Mesenteric fat pad (tissue), 1 donor: ENCODE data around the gene ZMYM1. TPM values are rescaled to one million over a fixed set of nuclear protein-coding genes. Genes with fewer than 3 reads are reported as not detected.
A peak's percentile ranks its signal among the peaks of the same experiment; 100 is the strongest.
"Not testable (repeated sequence)": the region's sequence is repeated elsewhere in the genome, so short reads cannot be mapped to it uniquely, and the experiment has no call there.

Experiments used
- DNase-seq: peaks from one replicate; pipeline ENCODE4 v3.0.0-alpha.2; 2020; ENCODE audit warnings: low spot score
- long read RNA-seq: library from polyadenylated mRNA; unstranded; transcript quantifications from one replicate; pipeline ENCODE4 v2.0.0, GENCODE V29; 2020
- total RNA-seq: library from RNA; stranded (reverse); fragmentation: NEBNext Ultra II Directional; extraction: Animal tissue kit (Norgen Biotek cat#: 25700); gene quantifications from one replicate; pipeline ENCODE4 v1.2.1, GENCODE V29; 2021
- donor health status: DM: yes; HTN: yes; CAD: no.

Gene ZMYM1
- 9.5 TPM for total RNA-seq
- long read RNA-seq, full-length matches to known transcripts, result 3 of 9 reads
- long read RNA-seq, partial matches to known transcripts, result 4 of 9 reads
- long read RNA-seq, other reads (novel, unspliced or antisense), result 2 of 9 reads

DNA sequence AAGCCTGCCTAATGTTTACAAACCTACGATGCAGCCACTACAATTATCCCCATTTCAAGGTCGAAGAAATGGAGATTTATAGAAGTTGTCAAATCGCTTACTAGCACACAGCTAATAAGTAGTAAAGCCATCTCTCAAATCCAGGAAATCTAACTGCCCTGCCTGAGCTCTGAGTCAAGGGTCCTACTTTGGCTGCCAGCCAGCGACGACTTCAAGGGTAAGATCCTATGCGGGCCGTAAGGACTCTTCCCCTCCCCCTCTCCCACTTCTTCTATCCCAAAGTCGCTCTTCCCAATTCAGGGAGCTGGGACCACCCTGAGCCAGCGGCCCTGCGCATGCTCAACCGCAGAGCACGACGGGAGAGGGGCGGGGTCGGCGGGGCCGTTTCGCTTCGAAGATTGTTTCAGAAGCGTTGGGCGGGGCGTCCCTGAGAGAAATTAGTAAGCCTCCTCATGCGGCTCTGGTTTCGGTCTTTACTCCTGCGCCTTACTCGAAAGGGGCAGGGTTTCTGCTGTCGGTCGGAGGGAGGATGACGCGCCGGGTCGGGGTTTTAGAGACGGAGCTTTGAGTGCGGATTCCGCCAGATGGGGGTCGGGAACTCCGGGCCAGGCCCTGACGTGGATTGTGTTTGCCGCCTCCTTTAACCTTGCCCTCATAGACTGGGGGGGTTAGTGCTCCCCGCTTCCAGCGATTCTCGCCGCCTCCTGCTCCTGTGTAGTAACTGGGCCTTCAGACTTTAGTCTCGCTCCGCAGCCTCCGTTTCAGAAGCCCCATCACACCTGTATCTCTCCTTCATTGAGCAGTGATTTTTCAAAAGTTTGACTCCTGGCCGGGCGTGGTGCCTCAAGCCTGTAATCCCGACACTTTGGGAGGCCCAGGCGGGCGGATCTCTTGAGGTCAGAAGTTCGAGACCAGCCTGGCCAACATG, at the start of gene ZMYM1:
TSS of gene ZMYM1 (plus strand) at position 383 of the 928 bp plus-strand sequence. CDS start 14,603 bp downstream, outside the sequence.
- peak; percentile 94 for DNase-seq

GRCh38 chr1:35029761-35030160, 49.4 kb upstream of the ZMYM1 start:
- DNase-seq, result no peak

DNA sequence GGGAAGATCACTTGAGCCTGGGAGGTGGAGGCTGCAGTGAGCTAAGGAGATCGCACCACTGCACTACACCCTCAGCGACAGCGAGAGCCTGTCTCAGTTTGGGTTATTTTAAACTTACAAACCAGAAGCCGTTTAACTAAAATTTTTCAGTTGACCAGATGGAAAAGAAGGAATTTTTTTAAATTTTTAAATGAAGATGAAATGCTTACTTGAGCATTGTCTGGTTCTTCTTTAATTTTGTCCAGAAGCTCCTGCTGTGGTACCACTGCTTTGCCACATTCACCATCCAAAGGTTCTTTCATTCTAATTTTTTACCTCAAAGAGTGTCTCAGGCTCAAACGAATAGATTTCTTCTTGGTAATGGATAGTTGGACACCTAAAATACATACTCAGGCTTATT, 48.8 kb upstream of the ZMYM1 start:
- no peak for DNase-seq

DNA sequence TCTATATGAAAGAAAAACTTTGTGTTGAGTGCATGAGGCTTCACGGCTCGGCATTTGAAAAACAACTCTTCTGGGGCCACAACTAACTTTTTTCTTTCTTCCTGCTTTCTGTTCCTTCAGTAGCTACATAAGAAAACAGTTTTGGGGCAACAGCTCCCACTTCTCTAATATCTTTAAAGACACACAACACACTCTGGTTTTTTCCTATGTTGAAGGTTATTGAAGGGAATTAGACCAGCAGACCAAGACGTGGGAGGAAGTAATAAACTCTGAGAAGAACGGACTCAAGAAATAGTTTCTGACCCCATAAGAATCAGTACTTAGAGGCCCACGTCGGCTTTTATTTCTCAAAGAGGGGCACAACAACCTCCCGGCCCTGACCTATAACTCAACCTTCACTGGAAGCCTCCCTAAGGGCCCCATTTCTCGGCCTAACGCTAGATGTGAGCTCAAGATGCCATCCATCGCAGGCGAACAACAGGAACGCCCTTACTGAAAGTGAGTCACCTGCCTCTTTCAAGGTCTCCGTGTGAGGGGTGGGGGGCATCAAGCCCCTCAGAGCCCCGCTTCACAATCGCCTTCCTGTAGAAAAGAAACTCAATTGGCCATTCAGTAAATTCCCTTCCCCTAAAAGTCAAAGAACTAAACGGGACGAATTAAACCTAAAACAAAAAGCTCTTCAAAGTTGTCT, 48.3 kb upstream of the ZMYM1 start:
- no peak for DNase-seq

GRCh38 chr1:35032384-35032739, 46.8 kb upstream of the ZMYM1 start:
- DNase-seq, result no peak

GRCh38 chr1:35033346-35033745, 45.8 kb upstream of the ZMYM1 start:
- no peak for DNase-seq

DNA sequence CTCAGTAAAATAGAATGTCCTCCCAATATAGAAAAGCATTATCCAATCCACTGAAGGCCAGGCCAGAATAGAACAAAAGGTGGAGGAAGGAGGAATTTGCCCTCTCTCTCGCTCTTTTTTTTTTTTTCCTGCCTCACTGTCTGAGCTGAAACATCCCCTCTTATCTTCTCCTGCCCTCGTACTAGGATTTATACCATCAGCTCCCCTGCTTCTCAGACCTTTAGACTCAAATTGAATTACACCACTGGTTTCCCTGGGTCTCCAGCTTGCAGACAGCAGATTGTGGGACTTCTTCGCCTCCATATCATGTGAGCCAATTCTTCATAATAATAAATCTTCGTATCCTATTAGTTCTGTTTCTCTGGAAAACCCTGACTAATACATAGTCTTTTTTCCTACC, 42.6 kb upstream of the ZMYM1 start:
- no peak for DNase-seq

- no peak for DNase-seq
Observed at GRCh38 chr1:35037206-35037605, 42.0 kb upstream of the ZMYM1 start.

- DNase-seq, result no peak
Observed at GRCh38 chr1:35038723-35039122, 40.5 kb upstream of the ZMYM1 start.

- no peak for DNase-seq
Observed at GRCh38 chr1:35043498-35043897, 35.7 kb upstream of the ZMYM1 start.

DNA sequence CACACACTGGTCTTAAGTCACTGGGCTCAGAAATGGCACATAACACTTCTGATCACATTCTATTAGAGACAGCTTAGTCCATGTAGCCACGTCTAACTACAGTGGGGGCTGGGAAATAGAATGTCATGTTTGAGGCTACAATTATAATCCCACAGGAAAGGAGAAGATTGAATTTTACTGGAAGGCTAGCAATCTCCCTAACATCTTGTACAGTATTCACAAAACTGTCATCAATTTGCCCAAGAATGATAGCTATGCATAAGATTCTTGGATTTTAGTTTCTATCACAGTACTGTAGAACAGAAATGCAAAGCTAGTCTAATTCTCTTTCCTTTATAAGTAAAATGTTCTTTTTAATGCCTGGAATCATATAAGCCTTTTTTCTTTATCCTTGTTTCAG, 34.8 kb upstream of the ZMYM1 start:
- DNase-seq, result no peak

DNA sequence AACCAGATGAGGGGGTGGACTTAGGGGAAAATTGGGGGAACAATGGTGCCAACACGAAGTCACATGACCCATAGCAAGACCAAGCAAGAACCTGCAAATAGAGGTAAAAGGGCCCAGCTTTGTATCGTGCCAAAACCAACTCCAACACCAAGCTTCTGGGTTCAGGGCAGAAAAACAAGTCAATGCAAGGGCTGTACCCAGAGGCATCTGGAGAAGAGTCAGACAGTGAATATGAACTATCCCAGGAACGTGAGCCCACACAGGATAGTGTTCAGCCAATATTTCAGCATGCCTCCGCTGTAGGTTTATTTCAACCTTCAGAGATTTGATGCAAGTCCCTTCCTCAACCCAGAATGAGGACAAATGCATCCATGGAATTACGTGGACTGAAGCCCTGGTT, 32.5 kb upstream of the ZMYM1 start:
- no peak for DNase-seq

- no peak for DNase-seq
Observed at GRCh38 chr1:35047188-35047858, 31.9 kb upstream of the ZMYM1 start.

DNA sequence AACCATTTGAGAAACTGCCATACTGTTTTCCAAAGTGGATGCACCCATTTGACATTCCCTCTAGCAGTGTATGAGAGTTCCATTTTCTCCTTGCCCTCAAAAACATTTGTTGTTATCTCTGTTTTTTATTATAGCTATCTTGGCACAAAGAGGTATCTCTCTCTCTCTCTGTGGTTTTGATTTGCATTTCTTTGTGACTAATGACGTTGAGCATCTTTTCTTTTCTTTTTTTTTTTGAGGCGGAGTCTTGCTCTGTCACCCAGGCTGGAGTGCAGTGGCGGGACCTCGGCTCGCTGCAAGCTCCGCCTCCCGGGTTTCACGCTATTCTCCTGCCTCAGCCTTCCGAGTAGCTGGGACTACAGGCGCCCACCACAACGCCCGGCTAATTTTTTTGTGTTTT, 30.1 kb upstream of the ZMYM1 start:
- DNase-seq, result no peak

DNA sequence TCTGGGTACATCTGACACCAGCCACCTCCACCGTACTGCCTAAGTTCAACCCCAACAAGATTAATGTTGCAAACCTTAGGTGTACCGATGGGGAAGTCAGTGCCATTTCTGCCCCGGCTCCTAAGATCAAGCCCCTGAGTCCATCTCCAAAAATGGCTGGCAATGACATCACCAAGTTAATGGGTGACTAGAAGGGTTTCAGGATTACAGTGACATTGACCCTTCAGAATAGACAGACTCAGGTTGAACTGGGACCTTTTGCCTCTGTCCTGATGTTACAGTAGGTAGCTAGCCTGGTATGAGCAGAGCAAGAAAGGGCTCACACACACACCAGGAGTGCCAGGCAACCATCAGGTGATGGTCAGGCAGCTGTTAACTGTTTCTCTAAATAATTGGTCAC, 25.8 kb upstream of the ZMYM1 start:
- DNase-seq, result no peak

- not testable (repeated sequence) for DNase-seq
Observed at GRCh38 chr1:35054282-35054681, 24.9 kb upstream of the ZMYM1 start.

GRCh38 chr1:35058321-35058720, 20.9 kb upstream of the ZMYM1 start:
- not testable (repeated sequence) for DNase-seq

- DNase-seq, result no peak
Observed at GRCh38 chr1:35058988-35059387, 20.2 kb upstream of the ZMYM1 start.

DNA sequence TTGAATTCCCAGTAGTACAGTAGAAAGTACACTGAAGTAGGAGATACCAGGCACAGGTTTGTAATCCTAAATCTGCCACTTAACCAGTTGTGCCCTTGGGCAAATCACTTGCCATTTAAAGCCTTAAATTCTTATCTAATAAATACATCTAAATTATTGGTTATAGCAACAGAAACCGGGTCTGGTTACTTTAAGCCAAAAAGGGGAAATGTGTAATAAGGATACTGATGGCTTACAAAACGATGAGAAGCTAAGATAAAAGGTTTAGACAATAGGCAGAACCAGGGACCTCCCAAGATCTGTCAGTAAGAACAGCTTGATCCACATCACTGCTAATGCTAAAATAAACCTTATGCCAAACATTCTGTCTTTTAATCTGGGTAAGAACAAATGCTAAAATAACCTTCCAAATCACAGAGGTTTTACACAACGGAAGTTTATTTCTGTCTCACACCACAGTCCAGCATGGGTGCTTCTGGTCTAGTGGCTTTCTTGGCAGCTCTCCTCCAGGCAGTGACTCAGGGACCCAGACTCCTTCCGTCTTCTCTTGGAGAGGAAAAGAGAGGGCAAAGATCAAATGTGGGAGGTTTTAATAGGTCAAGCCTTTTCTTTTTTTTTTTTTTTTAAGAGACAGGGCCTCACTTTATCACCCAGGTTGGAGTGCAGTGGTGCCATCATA, 16.5 kb upstream of the ZMYM1 start:
- DNase-seq, result no peak

DNA sequence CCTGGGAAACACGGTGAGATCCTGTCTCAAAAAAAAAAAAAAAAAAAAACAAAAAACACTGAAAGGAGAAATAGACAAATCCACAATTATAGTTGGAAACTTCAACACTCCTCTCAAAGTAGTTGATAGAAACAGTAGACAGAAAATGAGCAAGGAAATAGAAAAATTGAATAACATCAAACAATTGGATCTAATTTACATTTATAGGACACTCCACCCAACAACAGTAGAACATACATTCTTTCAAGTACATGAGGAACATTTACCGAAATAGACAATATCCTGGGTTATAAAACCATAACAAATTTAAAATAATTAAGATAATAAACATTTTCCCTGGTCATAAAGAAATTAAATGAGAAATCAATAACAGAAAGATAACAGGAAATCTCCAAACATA, 14.9 kb upstream of the ZMYM1 start:
- no peak for DNase-seq

GRCh38 chr1:35069746-35070145, 9.4 kb upstream of the ZMYM1 start:
- DNase-seq, result no peak
